GM12874 (cell line): Measurements from ENCODE around the gene TACC2.

Source experiments
- TF ChIP-seq, protein P1 (sequence below): IDR thresholded peaks from 2 replicates; pipeline ENCODE4 v1.5.1; 2011; ENCODE audit warnings: low read depth, mild to moderate bottlenecking, control low read depth, low read length, moderate library complexity; ENCODE audit not compliant: insufficient read depth

The TACC2 gene

GRCh38 chr10:122014652-122015248 is 25.8 kb downstream of the TACC2 start:
- TF ChIP-seq, protein P1, sequence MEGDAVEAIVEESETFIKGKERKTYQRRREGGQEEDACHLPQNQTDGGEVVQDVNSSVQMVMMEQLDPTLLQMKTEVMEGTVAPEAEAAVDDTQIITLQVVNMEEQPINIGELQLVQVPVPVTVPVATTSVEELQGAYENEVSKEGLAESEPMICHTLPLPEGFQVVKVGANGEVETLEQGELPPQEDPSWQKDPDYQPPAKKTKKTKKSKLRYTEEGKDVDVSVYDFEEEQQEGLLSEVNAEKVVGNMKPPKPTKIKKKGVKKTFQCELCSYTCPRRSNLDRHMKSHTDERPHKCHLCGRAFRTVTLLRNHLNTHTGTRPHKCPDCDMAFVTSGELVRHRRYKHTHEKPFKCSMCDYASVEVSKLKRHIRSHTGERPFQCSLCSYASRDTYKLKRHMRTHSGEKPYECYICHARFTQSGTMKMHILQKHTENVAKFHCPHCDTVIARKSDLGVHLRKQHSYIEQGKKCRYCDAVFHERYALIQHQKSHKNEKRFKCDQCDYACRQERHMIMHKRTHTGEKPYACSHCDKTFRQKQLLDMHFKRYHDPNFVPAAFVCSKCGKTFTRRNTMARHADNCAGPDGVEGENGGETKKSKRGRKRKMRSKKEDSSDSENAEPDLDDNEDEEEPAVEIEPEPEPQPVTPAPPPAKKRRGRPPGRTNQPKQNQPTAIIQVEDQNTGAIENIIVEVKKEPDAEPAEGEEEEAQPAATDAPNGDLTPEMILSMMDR: no peak

GRCh38 chr10:122018491-122018890 is 29.5 kb downstream of the TACC2 start:
- TF ChIP-seq, protein P1: no peak

DNA sequence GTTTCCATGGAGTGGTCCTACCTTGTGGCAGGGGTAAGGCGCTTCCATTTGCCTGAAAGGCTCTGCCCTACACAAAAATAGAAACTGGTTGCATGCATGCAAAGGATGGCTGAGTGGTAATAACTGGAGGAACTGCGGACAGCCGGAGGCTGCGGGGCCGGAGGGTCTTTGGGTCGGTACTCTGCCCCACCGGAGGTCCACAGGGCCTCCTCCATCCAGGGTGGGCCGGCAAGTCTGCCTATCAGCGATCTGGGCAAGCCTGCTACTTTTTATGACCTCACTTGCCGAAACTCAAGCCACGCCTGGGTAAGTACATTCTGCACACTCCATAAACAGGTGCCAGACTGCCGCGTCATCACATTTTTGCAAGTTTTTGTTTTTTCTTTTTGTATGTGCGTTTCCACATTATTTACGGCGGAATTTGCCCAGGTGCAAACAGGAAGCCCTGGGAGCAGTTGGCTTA is 30.0 kb downstream of the TACC2 start:
- TF ChIP-seq, protein P1: no peak

GRCh38 chr10:122019414-122019975 is 30.5 kb downstream of the TACC2 start:
- TF ChIP-seq, protein P1: no peak

DNA sequence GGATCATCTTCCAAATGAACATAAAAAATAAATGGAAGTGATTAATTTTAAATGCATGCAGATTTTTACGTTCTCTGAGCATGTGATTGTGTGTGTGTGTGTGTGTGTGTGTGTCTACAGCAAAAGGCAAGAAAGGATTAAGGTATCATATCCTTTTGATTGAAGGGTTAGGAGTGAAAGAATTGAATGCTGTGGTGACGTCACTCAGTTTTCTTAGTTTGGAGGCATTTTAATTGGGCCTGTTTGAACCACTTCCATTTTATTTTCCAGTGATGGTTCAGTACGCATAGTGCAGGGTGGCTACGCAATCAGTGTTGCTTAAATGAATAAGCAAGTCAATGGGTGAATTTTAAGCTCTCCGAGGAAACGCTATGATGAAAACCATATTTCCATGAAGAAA is 31.3 kb downstream of the TACC2 start:
- TF ChIP-seq, protein P1: no peak

GRCh38 chr10:122021379-122021778 is 32.4 kb downstream of the TACC2 start:
- TF ChIP-seq, protein P1: no peak

GRCh38 chr10:122021828-122022227 is 32.9 kb downstream of the TACC2 start:
- TF ChIP-seq, protein P1: no peak
